ENCODE results near the gene TRMT61B. TPM values are rescaled to one million over a fixed set of nuclear protein-coding genes. Genes with fewer than 3 reads are reported as not detected.

Gene TRMT61B
- total RNA-seq, result 8.5 and 12.0 TPM in 2 replicates

DNA sequence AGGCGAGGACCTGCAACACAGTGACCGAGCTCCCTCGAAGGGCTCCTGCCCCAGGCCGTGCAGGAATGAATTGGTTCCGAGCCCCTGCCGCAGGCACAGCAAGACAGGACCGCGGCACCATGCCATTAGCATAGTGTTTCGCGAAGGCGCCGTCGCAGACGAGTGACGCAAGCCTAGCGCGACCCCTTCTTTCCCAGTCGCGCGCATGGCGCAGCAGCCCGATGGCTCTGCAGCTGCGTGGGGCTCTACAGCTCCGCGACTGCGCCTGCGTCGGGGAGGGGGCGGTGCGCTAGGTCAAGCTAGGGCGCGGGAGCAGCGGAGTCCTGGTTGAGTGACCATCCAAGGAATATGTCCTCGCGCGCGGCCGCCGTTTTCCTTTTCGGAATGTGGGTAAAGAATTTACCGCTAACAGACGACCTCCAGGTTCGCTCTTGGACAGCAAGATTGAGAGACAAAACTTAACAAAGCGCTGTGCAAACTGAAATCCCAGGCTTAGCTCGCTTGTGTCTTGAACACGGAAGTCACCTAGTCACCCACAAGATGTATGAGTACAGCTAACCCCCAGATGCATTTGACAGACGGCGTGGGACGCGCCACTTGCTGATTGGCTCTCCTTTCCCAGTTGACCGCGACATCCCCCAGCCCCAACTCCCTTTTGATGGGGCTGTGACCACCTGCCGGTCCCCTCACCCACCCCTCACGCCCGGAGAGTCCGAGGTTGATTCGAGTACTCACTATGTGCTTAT lies at the start of gene TRMT61B:
Gene TRMT61B, minus strand, starts transcription at position 164 of the 746 bp plus-strand sequence. Its CDS starts 32 bp downstream, at position 132.

DNA sequence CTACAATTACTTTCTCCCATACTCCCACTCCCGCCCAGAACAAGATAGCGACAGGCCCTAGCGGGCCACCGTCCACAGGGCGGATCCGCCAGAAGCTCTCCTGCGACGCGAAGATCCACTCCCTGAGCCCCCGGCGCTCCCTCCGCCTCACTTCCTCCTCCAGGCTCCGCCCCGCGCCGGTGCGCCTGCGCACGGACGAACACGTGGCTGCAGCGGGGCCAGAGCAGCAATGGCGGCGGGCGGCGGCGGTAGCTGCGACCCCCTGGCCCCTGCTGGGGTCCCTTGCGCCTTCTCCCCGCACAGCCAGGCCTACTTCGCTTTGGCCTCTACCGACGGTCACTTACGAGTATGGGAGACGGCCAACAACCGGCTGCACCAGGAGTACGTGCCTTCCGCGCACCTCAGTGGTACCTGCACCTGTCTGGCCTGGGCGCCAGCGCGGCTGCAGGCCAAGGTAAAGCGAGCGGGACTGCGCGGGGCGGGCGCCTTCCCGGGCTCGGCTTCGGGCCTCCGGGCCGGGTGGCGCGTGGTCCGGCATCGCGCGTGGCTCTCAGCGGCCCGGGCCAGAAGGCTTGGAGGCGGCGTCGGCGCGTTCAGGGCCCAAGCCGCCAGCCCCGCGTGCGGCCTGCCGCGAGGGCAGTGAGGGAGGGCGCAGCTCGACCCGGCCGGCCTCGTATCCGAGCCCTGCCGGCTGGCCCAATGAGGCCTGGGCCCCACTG lies 24.5 kb upstream of the TRMT61B start, which contains the start of gene WDR43:
Gene WDR43, plus strand, starts transcription at position 198 of the 719 bp plus-strand sequence. Its CDS starts 32 bp downstream, at position 230.

DNA sequence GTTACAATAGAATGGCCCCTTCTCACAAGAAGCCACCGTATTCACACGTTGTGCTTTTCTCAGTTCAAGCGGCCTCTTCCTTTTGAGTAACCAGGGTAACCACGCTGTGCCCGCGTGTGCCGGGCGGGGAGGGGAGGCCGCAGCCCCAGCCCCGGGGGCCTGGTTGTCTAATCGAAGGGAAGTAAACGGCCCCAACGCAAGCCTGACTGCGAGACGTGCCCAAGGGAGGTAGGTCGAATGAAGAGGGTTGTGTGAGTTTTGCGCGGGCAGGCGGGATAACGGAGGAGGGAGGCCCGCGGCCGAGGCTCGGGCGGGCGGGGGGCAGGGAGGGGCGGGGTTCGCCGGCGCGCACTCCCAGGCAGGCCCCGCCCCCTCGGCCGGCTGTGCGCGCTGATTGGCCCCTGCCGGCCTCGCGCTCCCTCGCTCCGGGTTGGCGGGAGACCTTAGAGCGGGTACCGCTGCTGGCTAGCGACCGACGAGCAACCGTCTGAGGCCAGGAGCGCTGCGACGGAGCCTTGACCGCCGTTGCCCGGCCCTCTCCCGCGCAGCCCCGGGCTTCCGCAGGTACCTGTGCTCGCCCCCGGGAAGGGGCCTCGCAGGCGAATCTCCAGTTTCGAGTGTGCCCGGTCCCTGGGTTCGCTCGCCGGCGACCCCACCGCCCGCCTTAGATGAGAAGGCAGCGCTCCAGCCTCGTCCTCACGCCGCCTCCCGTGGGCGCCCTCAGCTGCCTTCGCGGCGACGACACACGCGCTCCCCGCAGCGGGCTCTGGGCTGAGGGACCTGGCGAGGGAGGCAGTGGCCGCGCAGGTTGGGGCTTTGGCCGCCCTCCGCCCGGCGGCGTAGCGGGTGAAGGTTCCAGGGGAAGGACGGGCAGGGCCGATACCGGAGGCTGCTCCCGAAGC lies 59.5 kb downstream of the TRMT61B start, which contains the start of gene SPDYA:
Gene SPDYA, plus strand, starts transcription at position 451 of the 902 bp plus-strand sequence. CDS start 5,181 bp downstream, outside the sequence.

Other genes with a start within 250 kb of the TRMT61B start
- 173 and 179 TPM in 2 replicates for gene PPP1CB, start 118.5 kb downstream of the TRMT61B start, total RNA-seq
- gene SPDYA, start 59.5 kb downstream of the TRMT61B start, total RNA-seq, result 0.28 TPM in 2 replicates
- gene WDR43, start 24.4 kb upstream of the TRMT61B start, total RNA-seq, result 52.0 and 58.0 TPM in 2 replicates
- gene TOGARAM2, start 111.0 kb upstream of the TRMT61B start, total RNA-seq, result not detected in 2 replicates
- gene PCARE, start 204.2 kb upstream of the TRMT61B start, total RNA-seq, result not detected in 2 replicates
- gene CLIP4, start 245.1 kb upstream of the TRMT61B start, total RNA-seq, result 18.6 and 21.9 TPM in 2 replicates